HUDEP-2 (cell line): ENCODE measurements around the gene TNFAIP8L3.

Source experiments
- DNase-seq, 76 experiments: peaks; one replicate each; lab custom pipeline; 2025; ENCODE audit not compliant: unreplicated experiment in 76 of 76; lab: John Stamatoyannopoulos, UW

TNFAIP8L3 gene

GRCh38 chr15:51119120-51119519, 24.4 kb upstream of the TNFAIP8L3 start:
- DNase-seq = no peak

- no peak for DNase-seq
Measured at GRCh38 chr15:51117270-51117669, 22.6 kb upstream of the TNFAIP8L3 start.

- DNase-seq = no peak
Measured at GRCh38 chr15:51114437-51115119, 19.9 kb upstream of the TNFAIP8L3 start.

- no peak for DNase-seq
Measured at GRCh38 chr15:51112078-51112477, 17.4 kb upstream of the TNFAIP8L3 start.

- no peak for DNase-seq
Measured at GRCh38 chr15:51111061-51111460, 16.4 kb upstream of the TNFAIP8L3 start.

GRCh38 chr15:51110171-51110570, 15.5 kb upstream of the TNFAIP8L3 start:
- DNase-seq = no peak

GRCh38 chr15:51108933-51109550, 14.3 kb upstream of the TNFAIP8L3 start:
- DNase-seq = no peak

- DNase-seq = no peak
Measured at GRCh38 chr15:51107612-51108011, 12.9 kb upstream of the TNFAIP8L3 start.

GRCh38 chr15:51106481-51106880, 11.8 kb upstream of the TNFAIP8L3 start:
- no peak for DNase-seq

GRCh38 chr15:51105430-51106016, 10.8 kb upstream of the TNFAIP8L3 start:
- DNase-seq = no peak

- no peak for DNase-seq
Measured at GRCh38 chr15:51104512-51104911, 9.8 kb upstream of the TNFAIP8L3 start.

- DNase-seq = no peak
Measured at GRCh38 chr15:51103330-51103729, 8.6 kb upstream of the TNFAIP8L3 start.

- no peak for DNase-seq
Measured at GRCh38 chr15:51100785-51101489, 6.2 kb upstream of the TNFAIP8L3 start.

GRCh38 chr15:51099185-51099584, 4.5 kb upstream of the TNFAIP8L3 start:
- no peak for DNase-seq

GRCh38 chr15:51098331-51098619, 3.6 kb upstream of the TNFAIP8L3 start:
- no peak for DNase-seq

GRCh38 chr15:51097553-51098330, 3.0 kb upstream of the TNFAIP8L3 start:
- no peak for DNase-seq

- DNase-seq = no peak
Measured at GRCh38 chr15:51096976-51097375, 2.3 kb upstream of the TNFAIP8L3 start.

GRCh38 chr15:51095681-51096331, 1.1 kb upstream of the TNFAIP8L3 start:
- DNase-seq = no peak

- DNase-seq = no peak
Measured at GRCh38 chr15:51093839-51094605, 684 bp downstream of the TNFAIP8L3 start.

GRCh38 chr15:51093488-51093838, 1.2 kb downstream of the TNFAIP8L3 start:
- no peak for DNase-seq
